Measurements from ENCODE around the gene LCN12.

GRCh38 chr9:136956604-136957003 lies 4.5 kb downstream of the LCN12 start:
- TF ChIP-seq CTCF (conservative IDR thresholded peaks at IDR 0.05; ENCODE audit: low read depth, low read length) (no peak), EZH2 (IDR thresholded peaks at IDR 0.05; ENCODE audit: borderline replicate concordance, low read depth, low read length, poor library complexity, severe bottlenecking) (no peak)

Measured in A673 (cell line).